GM15510 (cell line): ENCODE data around the gene LRP1B.

Source experiments
- POLR2A ChIP-seq: IDR thresholded peaks from 3 replicates; pipeline ENCODE4 v1.6.1; 2011; ENCODE audit warnings: borderline replicate concordance; ENCODE audit not compliant: insufficient read length; ENCODE audit errors: extremely low read depth

LRP1B gene

GRCh38 chr2:141570474-141571131, 560.2 kb downstream of the LRP1B start:
- no peak for TF ChIP-seq POLR2A

DNA sequence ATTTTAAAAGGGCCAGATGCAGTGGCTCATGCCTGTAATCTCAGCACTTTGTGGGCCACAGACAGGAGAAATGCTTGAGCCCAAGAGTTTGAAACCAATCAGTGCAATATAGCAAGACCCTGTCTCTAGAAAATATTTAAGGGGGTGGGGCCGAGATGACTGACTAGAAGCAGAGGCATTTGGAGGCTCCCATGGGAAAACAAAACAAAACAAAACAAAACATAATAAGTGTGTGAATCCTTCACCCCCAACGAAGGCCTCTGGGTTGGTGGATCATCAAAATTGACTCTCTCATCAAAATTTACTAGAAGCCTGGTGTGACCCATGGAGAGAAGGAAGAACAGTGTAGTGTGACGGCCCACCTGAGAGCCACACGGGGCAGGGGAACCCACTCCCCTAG, 560.9 kb downstream of the LRP1B start:
- no peak for TF ChIP-seq POLR2A

- TF ChIP-seq POLR2A: no peak
Measured at GRCh38 chr2:141565597-141565996, 565.2 kb downstream of the LRP1B start.

- TF ChIP-seq POLR2A: no peak
Measured at GRCh38 chr2:141560723-141561122, 570.1 kb downstream of the LRP1B start.

GRCh38 chr2:141557329-141558095, 573.3 kb downstream of the LRP1B start:
- TF ChIP-seq POLR2A: no peak

DNA sequence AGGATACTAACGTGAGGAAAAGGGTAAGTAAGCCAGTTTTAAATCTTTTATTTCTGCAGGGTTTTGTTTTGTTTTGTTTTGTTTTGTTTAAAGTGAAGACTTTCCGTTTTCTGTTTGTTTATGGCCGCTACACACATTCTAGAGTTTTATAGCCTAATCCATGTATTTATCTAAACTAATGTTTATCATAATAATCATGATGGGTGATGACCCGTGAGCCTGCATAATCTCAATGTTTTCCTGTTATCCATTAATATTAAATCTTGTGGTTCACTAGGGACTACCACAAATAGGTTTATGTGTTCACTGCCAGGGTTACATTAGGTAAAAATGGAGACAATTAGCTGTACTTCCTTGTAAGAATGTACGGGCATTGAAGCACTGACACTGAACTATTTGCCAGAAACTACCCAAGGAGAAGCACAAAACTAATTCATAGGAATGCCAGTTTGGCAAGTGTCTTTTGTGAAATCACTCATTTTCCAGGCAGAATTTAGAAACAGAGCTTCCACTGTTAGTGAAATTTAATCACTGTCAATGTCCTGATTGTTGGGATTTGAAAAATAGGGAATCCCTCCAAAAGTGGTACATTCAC, 574.8 kb downstream of the LRP1B start:
- TF ChIP-seq POLR2A: no peak

- TF ChIP-seq POLR2A: no peak
Measured at GRCh38 chr2:141554810-141555209, 576.0 kb downstream of the LRP1B start.

DNA sequence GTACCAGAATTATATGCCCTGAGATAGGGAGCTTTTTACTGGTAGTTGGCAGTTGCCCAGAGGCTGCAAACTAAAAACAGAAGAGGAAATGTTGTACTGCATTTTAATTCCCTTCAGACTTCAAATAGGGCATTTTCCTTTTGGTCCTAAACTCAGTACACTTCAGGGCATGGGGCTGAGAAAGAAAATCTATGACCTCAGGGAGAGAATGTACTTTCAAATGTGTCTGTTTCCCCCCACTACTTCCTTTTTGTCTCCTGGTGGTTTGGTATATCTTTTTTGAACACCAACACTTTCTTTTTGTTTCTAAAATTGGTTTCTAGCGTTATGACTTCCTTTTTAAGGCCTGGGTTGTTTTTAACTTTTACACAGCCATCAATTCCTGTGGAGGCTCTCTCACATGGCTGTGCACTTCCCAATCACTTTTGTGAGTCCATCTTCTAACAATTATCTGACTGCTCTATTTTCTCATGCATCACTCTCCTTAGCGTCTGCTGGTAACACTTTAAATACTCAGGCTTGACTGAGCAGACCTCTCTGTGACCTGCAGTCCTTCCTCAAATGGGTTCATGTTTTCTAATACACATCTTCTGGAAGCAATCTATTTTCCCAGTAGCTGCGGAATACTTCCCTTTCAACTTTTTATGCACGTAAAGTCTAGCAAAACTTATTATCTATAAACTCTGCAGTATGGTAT, 596.0 kb downstream of the LRP1B start:
- no peak for TF ChIP-seq POLR2A

- TF ChIP-seq POLR2A: no peak
Measured at GRCh38 chr2:141529659-141530058, 601.2 kb downstream of the LRP1B start.

GRCh38 chr2:141528990-141529389, 601.8 kb downstream of the LRP1B start:
- no peak for TF ChIP-seq POLR2A

DNA sequence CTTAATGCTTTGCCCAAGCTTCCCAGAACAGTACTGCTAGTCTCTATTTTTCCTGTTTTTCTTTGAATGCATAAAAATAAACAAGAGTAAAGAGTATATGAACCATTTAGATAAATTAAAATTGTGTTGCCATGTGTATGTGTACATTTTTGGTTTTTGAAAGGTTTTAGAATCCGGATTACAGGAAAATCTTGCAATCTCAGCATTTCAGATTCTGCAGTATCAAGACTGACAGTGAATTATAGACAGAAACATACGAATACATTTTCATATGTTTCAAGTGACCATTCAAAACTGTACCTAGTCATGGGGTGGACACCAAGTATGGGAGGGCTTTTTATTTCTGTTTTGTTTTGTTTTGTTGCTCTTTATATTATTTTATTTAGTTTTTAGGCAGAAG, 604.1 kb downstream of the LRP1B start:
- no peak for TF ChIP-seq POLR2A

DNA sequence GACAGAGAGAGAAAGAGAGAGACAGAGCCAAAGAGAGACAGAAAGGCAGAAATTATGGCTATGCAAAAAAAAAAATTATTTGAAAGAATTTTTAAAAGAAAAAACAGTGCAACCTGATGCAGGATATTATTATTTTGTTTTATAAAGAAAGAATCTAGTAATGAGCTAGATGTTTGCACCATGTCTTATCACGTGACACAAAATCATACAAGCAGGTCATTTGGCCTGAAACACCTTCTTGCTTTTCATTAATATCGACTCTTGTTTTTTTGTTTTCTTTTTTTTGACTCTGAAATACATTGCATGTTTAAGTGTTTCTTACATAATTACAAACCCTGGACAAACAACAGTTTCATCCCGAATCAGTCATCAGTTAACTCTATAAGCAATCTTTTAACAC, 606.0 kb downstream of the LRP1B start:
- TF ChIP-seq POLR2A: no peak

- TF ChIP-seq POLR2A: no peak
Measured at GRCh38 chr2:141523199-141523598, 607.6 kb downstream of the LRP1B start.

GRCh38 chr2:141522702-141523101, 608.1 kb downstream of the LRP1B start:
- TF ChIP-seq POLR2A: no peak

DNA sequence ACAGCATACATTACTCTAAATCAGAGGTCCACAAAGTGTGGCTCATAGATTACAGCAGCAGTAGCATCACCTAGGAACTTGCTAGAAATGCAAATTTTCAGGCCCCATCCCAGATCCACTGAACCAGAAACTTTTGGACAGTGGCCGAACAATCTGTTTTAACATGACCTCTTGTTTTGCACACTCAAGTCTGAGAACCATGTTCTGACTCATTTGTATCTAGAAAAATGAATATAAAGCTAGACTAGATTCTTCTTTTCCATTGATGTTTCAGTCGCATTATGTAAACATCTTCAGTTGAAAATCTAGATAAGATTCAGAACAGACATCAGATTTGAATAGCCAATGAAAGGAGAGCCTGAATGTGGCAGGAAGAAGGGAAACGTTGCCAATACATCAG, 608.8 kb downstream of the LRP1B start:
- no peak for TF ChIP-seq POLR2A

GRCh38 chr2:141519906-141520305, 610.9 kb downstream of the LRP1B start:
- TF ChIP-seq POLR2A: no peak

GRCh38 chr2:141517852-141518421, 612.9 kb downstream of the LRP1B start:
- no peak for TF ChIP-seq POLR2A
